MCF 10A (cell line): ENCODE measurements around the gene RNF150. TPM values are rescaled to one million over a fixed set of nuclear protein-coding genes. Genes with fewer than 3 reads are reported as not detected.

ENCODE experiments used
- Bru-seq: library from RNA; stranded (reverse); fragments of 400-500 nt; gene quantifications from one replicate; lab custom pipeline; 2021; lab: Mats Ljungman, UMichigan
- BruChase-seq, 2 experiments: library from RNA; stranded (reverse); fragments of 400-500 nt; gene quantifications; one replicate each; lab custom pipeline; 2021; lab: Mats Ljungman, UMichigan
- BruUV-seq: library from RNA; stranded (reverse); fragments of 400-500 nt; replicated peaks from 2 replicates; lab custom pipeline; 2021; lab: Mats Ljungman, UMichigan
- CTCF ChIA-PET: fragments of 300-600 bp; sonication (Branson Sonifier 250); formaldehyde crosslinking; extraction: SDS; loops from one replicate; lab custom pipeline; 2021; ENCODE audit warnings: antibody characterized with exemption, inconsistent platforms; lab: Yijun Ruan, JAX
- POLR2A ChIA-PET: fragments of 300-600, 350-650 bp; sonication (Branson Sonifier 250); formaldehyde crosslinking; extraction: SDS; loops from one replicate; lab custom pipeline; 2020; ENCODE audit warnings: antibody characterized with exemption, inconsistent platforms; lab: Yijun Ruan, JAX
- DNase-seq: peaks from one replicate; pipeline ENCODE4 v3.0.0-alpha.2; 2018; ENCODE audit not compliant: unreplicated experiment
- H3K27ac Mint-ChIP-seq: one replicate; pipeline ENCODE4 v1.8.0; 2022; ENCODE audit warnings: mild to moderate bottlenecking, low read depth, mixed read lengths; ENCODE audit not compliant: unreplicated experiment
- H3K27me3 Mint-ChIP-seq: one replicate; pipeline ENCODE4 v1.8.0; 2022; ENCODE audit warnings: mixed read lengths; ENCODE audit not compliant: insufficient read depth, unreplicated experiment
- H3K36me3 Mint-ChIP-seq: one replicate; pipeline ENCODE4 v1.8.0; 2022; ENCODE audit warnings: mild to moderate bottlenecking, moderate library complexity, mixed read lengths; ENCODE audit not compliant: insufficient read depth, unreplicated experiment
- H3K4me1 Mint-ChIP-seq: one replicate; pipeline ENCODE4 v1.8.0; 2022; ENCODE audit warnings: mixed read lengths; ENCODE audit not compliant: insufficient read depth, unreplicated experiment
- H3K4me3 Mint-ChIP-seq: one replicate; pipeline ENCODE4 v1.8.0; 2022; ENCODE audit warnings: mild to moderate bottlenecking, moderate library complexity, mixed read lengths; ENCODE audit not compliant: unreplicated experiment
- H3K9me3 Mint-ChIP-seq: one replicate; pipeline ENCODE4 v1.8.0; 2022; ENCODE audit warnings: mixed read lengths; ENCODE audit not compliant: unreplicated experiment
- CTCF ChIP-seq: fragments of 200-600 bp; IDR thresholded peaks from one replicate; pipeline ENCODE4 v1.8.0; 2022; ENCODE audit warnings: antibody characterized with exemption, mild to moderate bottlenecking; ENCODE audit not compliant: unreplicated experiment
- intact Hi-C: fragments of 100-400 bp; cut with micrococcal nuclease; formaldehyde crosslinking; loops from 2 replicates; pipeline ENCODE4 v1.14.1; 2022
- long read RNA-seq: library from polyadenylated mRNA; stranded (forward); transcript quantifications from one replicate; pipeline ENCODE4 v2.0.0, GENCODE V29; 2022
- total RNA-seq: library from RNA; stranded (reverse); gene quantifications from 2 replicates; pipeline ENCODE4 v1.2.3, GENCODE V29; 2022

The RNF150 gene
- 0.32 and 0.44 TPM in 2 replicates for total RNA-seq
- Bru-seq, nascent RNA, result percentile 21 among the genes with signal in this experiment
- BruChase-seq, experiment 1, labeled RNA remaining after a 6-hour chase, result percentile 17 among the genes with signal in this experiment
- percentile 15 among the genes with signal in this experiment for BruChase-seq, experiment 2, labeled RNA remaining after a 2-hour chase
- long read RNA-seq, result 0 reads

- intact Hi-C loops, result loop anchor here (1.0 to 2.0 kb wide), 4 partner anchors 137 to 272 kb away; no protein-coding TSS in a partner anchor
- H3K4me1 Mint-ChIP-seq, result peaks cover 5% of the 10 kb centered on the region
- no peak within 1 kb of the TSS for H3K27ac Mint-ChIP-seq
- no peaks in the 10 kb centered on the region for H3K36me3 Mint-ChIP-seq
- peaks cover 35% of the 10 kb centered on the region for H3K27me3 Mint-ChIP-seq
- BruUV-seq, result no TSS peak
- POLR2A ChIA-PET, result interaction anchor here (0.5 to 1.2 kb wide), 8 partner anchors 10 to 772 kb away, joined by 3 to 4 read pairs (median 4); no protein-coding TSS in a partner anchor
- CTCF ChIA-PET, result interaction anchor here (0.5 to 7.5 kb wide), 38 partner anchors 8 to 933 kb away, joined by 3 to 115 read pairs (median 4); no protein-coding TSS in a partner anchor
- no peaks in the 10 kb centered on the region for H3K9me3 Mint-ChIP-seq
- H3K4me3 Mint-ChIP-seq, result peak within 1 kb of the TSS; percentile 96
- TF ChIP-seq CTCF, result peak; percentile 67
- peak; percentile 84 for DNase-seq
Measured at GRCh38 chr4:141133146-141133998, at the start of gene RNF150. TSS of gene RNF150 (minus strand) at chr4:141133469.

GRCh38 chr4:141180991-141181761 is 47.9 kb upstream of the RNF150 start:
- no peak overlapping the region for H3K4me3 Mint-ChIP-seq
- no TSS peak for BruUV-seq
- TF ChIP-seq CTCF, result no peak
- H3K36me3 Mint-ChIP-seq, result no peaks in the 10 kb centered on the region
- H3K27me3 Mint-ChIP-seq, result no peaks in the 10 kb centered on the region
- no peaks in the 10 kb centered on the region for H3K4me1 Mint-ChIP-seq
- ChIA-PET POLR2A (no interaction called here), CTCF (interaction anchor here (0.7 kb wide), 2 partner anchors 306 to 885 kb away, joined by 3 to 4 read pairs; no protein-coding TSS in a partner anchor)
- H3K9me3 Mint-ChIP-seq, result no peaks in the 10 kb centered on the region
- intact Hi-C loops, result no loop called here
- no peak for DNase-seq
- no peak overlapping the region for H3K27ac Mint-ChIP-seq

- Mint-ChIP-seq H3K4me3 (no peak overlapping the region), H3K27ac (no peak overlapping the region), H3K36me3 (no peaks in the 10 kb centered on the region), H3K27me3 (no peaks in the 10 kb centered on the region), H3K9me3 (no peaks in the 10 kb centered on the region), H3K4me1 (no peaks in the 10 kb centered on the region)
- BruUV-seq, result no TSS peak
- intact Hi-C loops, result no loop called here
- POLR2A ChIA-PET, result interaction anchor here (0.6 kb wide), 1 partner anchor 423 kb away, joined by 4 read pairs; no protein-coding TSS in a partner anchor
- no peak for DNase-seq
- CTCF ChIA-PET, result no interaction called here
- no peak for TF ChIP-seq CTCF
Measured at GRCh38 chr4:141179474-141180373, 46.5 kb upstream of the RNF150 start.
